Spleen (tissue), 11 donors: ENCODE measurements around the gene RBM4. TPM values are rescaled to one million over a fixed set of nuclear protein-coding genes. Genes with fewer than 3 reads are reported as not detected.

Experiments used
- DNase-seq: peaks from one replicate; pipeline ENCODE4 v3.0.0-alpha.2; 2020
- H3K27ac ChIP-seq, 8 donors: fragments of 200-600 bp; sonication (generic) in 7 of 8; 1 replicate in 4 of 8; 2 replicates in 4 of 8; pipeline versions ENCODE4 v1.5.0 to v1.8.0; 2016 to 2021; ENCODE audit warnings: inconsistent platforms in 4 of 8, mild to moderate bottlenecking in 4 of 8, moderate library complexity in 1 of 8
- H3K27me3 ChIP-seq, 7 donors: fragments of 200-600 bp; sonication (generic) in 6 of 7; replicated peaks in 1 of 7; 1 replicate in 4 of 7; 2 replicates in 3 of 7; pipeline versions ENCODE4 v1.5.0 to v1.8.0; 2016 to 2021; ENCODE audit warnings: inconsistent platforms in 3 of 7, mild to moderate bottlenecking in 1 of 7
- H3K36me3 ChIP-seq, 6 donors: fragments of 200-600 bp; sonication (generic) in 5 of 6; 1 replicate in 4 of 6; 2 replicates in 2 of 6; pipeline versions ENCODE4 v1.5.0 to v1.8.0; 2016 to 2021; ENCODE audit warnings: inconsistent platforms in 2 of 6
- H3K4me1 ChIP-seq, 6 donors: fragments of 200-600 bp; sonication (generic) in 5 of 6; 1 replicate in 3 of 6; 2 replicates in 3 of 6; pipeline versions ENCODE4 v1.5.0 to v1.8.0; 2016 to 2021; ENCODE audit warnings: inconsistent platforms in 3 of 6
- H3K4me3 ChIP-seq, 8 donors: fragments of 200-600 bp; sonication (generic) in 7 of 8; 1 replicate in 4 of 8; 2 replicates in 4 of 8; pipeline versions ENCODE4 v1.5.0 to v1.8.0; 2016 to 2021; ENCODE audit warnings: inconsistent platforms in 4 of 8, mild to moderate bottlenecking in 4 of 8, moderate library complexity in 2 of 8
- H3K9me3 ChIP-seq, 8 donors: fragments of 200-600 bp; sonication (generic) in 7 of 8; 1 replicate in 4 of 8; 2 replicates in 4 of 8; pipeline versions ENCODE4 v1.5.0 to v1.8.0; 2016 to 2021; ENCODE audit warnings: inconsistent platforms in 4 of 8
- POLR2A ChIP-seq, 3 donors: fragments of 450-650 bp; IDR thresholded peaks; one replicate each; pipeline ENCODE4 v1.5.1; 2017; ENCODE audit warnings: antibody characterized with exemption in 3 of 3, mild to moderate bottlenecking in 1 of 3
- POLR2AphosphoS5 ChIP-seq, 3 donors: sonication (generic); formaldehyde crosslinking; IDR thresholded peaks; one replicate each; pipeline ENCODE4 v1.5.1; 2017; ENCODE audit warnings: antibody characterized with exemption in 3 of 3
- WGBS, 5 donors: extraction: QIAGEN DNeasy Blood & Tissue Kit in 3 of 5; methylation state at CpG; one replicate each; pipeline versions ENCODE4 v1.1.5 to v1.1.7; 2013 to 2018; 5-methylcytosine and 5-hydroxymethylcytosine counted together
- intact Hi-C: fragments of 100-400 bp; cut with DNase I; formaldehyde crosslinking; loops from one replicate; pipeline ENCODE4 v1.15.0; 2023; ENCODE audit warnings: low total_unique reads
- polyA plus RNA-seq, 3 donors: library from polyadenylated mRNA; stranded (reverse); fragments of 200-250 nt; gene quantifications; one replicate each; pipeline ENCODE4 v1.2.1, GENCODE V29; 2013
- total RNA-seq, 7 donors: library from RNA; depleted of rRNA in 3 of 7; stranded (reverse); fragments of >200 nt in 3 of 7; fragmentation: NEBNext Ultra II Directional in 4 of 7; extraction: Animal tissue kit (Norgen Biotek cat#: 25700) in 4 of 7; gene quantifications; one replicate each; pipeline versions ENCODE4 v1.1.0 to v1.2.1, GENCODE V29; 2016 to 2021
- TF ChIP-seq, protein P1 (sequence below), 11 experiments: fragments of 200-600 bp in 7 of 11; fragments of 450-650 bp in 4 of 11; sonication (generic) in 4 of 11; IDR thresholded peaks in 8 of 11; conservative IDR thresholded peaks in 3 of 11; 1 replicate in 7 of 11; 2 replicates in 4 of 11; pipeline versions ENCODE4 v1.4.0 to v1.8.0; 2016 to 2021; ENCODE audit warnings: antibody characterized with exemption in 11 of 11, inconsistent platforms in 4 of 11, mild to moderate bottlenecking in 1 of 11
- donor health status: healthy with polysubstance abuse.
- donor health status: DM: no; HTN: no; CAD: no; lungs with moderate emphysema.
- donor health status: DM: no; HTN: no; CAD: no.
- donor health status: Bipolar disorder and iron deficiency.
- donor health status: healthy.
- donor health status: DM: no; HTN: no; CAD: no.
- donor health status: DM: yes; HTN: yes; CAD: no.

RBM4 gene
- total and polyA plus RNA-seq, 10 donors: 70.1 to 139 (median 126) TPM

- DNase-seq: peak; percentile 20
- Histone ChIP-seq H3K4me3 (no peak overlapping the region), H3K27ac (no peak overlapping the region), H3K4me1 (peaks cover 0 to 15% (median under 1%) of the 10 kb centered on the region in 6 donors), H3K36me3 (no peaks in the 10 kb centered on the region), H3K27me3 (no peaks in the 10 kb centered on the region), H3K9me3 (no peaks in the 10 kb centered on the region)
- intact Hi-C loops: no loop called here
- WGBS, 5 donors: 78 to 90% (median 81%) methylated on average over 8 of the region's 8 CpGs
- TF ChIP-seq, protein P1, sequence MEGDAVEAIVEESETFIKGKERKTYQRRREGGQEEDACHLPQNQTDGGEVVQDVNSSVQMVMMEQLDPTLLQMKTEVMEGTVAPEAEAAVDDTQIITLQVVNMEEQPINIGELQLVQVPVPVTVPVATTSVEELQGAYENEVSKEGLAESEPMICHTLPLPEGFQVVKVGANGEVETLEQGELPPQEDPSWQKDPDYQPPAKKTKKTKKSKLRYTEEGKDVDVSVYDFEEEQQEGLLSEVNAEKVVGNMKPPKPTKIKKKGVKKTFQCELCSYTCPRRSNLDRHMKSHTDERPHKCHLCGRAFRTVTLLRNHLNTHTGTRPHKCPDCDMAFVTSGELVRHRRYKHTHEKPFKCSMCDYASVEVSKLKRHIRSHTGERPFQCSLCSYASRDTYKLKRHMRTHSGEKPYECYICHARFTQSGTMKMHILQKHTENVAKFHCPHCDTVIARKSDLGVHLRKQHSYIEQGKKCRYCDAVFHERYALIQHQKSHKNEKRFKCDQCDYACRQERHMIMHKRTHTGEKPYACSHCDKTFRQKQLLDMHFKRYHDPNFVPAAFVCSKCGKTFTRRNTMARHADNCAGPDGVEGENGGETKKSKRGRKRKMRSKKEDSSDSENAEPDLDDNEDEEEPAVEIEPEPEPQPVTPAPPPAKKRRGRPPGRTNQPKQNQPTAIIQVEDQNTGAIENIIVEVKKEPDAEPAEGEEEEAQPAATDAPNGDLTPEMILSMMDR (IDR thresholded peaks at IDR 0.05 in 8 of 11, conservative IDR thresholded peaks at IDR 0.05 in 3 of 11): no peak
- TF ChIP-seq POLR2AphosphoS5 (IDR thresholded peaks at IDR 0.05) (no peak), POLR2A (IDR thresholded peaks at IDR 0.05) (no peak)
Observed at GRCh38 chr11:66683877-66684276, 45.4 kb downstream of the RBM4 start.

DNA sequence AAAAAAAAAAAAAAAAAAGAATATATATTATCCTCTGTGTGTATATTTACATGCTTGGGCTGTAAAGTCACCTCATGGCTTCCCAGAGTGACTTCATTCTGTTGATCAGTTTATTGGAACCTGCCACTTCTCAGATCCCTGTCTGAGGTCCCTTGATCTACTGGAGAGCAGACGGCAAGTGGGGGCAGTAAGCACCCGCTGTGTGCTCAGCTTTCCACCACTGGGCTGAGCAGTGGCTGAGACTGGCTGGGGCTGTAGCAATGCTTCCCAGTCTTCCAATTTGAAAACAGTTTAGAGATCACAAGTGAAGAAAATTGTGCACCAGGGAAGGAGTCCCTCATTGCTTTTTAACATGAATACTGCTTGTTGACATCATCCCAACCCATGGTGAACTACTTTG is 46.1 kb downstream of the RBM4 start:
- TF ChIP-seq POLR2A (IDR thresholded peaks at IDR 0.05) (no peak), POLR2AphosphoS5 (IDR thresholded peaks at IDR 0.05) (no peak)
- TF ChIP-seq, protein P1 (IDR thresholded peaks at IDR 0.05 in 8 of 11, conservative IDR thresholded peaks at IDR 0.05 in 3 of 11): no peak
- no peak overlapping the region for H3K27ac ChIP-seq
- H3K4me1 ChIP-seq: peaks cover 0 to 15% (median 0%) of the 10 kb centered on the region in 6 donors
- DNase-seq: no peak
- H3K36me3 ChIP-seq: no peaks in the 10 kb centered on the region
- intact Hi-C loops: no loop called here
- H3K27me3 ChIP-seq: no peaks in the 10 kb centered on the region
- no peaks in the 10 kb centered on the region for H3K9me3 ChIP-seq
- H3K4me3 ChIP-seq: no peak overlapping the region
- WGBS, 5 donors: 89 to 97% (median 91%) methylated on average over 2 of the region's 2 CpGs

GRCh38 chr11:66685276-66686099 is 47.0 kb downstream of the RBM4 start:
- Histone ChIP-seq H3K4me3 (no peak overlapping the region), H3K27ac (peak overlapping the region in 2 of 8 donors; percentile 9 to 44), H3K27me3 (no peaks in the 10 kb centered on the region), H3K36me3 (no peaks in the 10 kb centered on the region), H3K4me1 (peaks cover 0 to 15% (median 0%) of the 10 kb centered on the region in 6 donors), H3K9me3 (no peaks in the 10 kb centered on the region)
- WGBS, 5 donors: 68 to 81% (median 77%) methylated on average over 27 of the region's 27 CpGs
- peak; percentile 71 for DNase-seq
- peak in 1 of 3 donors; percentile 41 for TF ChIP-seq POLR2AphosphoS5 (IDR thresholded peaks at IDR 0.05)
- TF ChIP-seq, protein P1 (IDR thresholded peaks at IDR 0.05 in 8 of 11, conservative IDR thresholded peaks at IDR 0.05 in 3 of 11): no peak
- TF ChIP-seq POLR2A (IDR thresholded peaks at IDR 0.05): no peak
- intact Hi-C loops: no loop called here

DNA sequence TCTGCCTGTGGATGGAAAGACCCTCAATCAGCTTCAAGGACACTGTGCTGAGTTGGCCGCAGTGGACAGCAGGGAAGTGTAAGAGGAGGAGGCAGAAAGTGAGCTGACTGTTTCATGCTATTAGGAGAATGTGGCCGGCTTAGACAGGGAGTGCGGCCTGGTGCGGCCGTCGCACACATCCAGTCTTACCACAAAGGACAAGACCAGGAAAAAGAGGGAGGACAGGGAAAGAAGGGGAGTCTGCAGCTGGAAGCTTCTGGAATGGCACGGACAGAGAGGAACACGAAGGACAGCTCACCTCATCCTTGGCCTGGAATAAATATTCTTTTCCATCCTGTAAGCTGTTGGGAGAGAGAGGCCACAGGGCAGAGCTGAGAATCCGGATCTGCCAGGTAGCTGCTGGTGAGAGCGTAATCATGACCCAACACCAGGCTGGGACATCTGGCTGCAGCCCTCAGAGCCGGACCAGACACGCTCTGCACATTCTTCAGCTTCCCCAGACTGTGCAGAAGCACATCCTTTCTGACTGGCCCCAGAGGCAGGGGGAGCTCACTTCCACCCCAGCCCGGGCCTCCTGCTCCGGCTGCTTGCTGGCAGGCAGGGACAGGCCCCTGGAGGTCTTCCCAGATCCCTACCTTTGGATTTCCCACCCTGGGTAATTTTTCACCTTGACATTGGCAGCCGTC is 47.7 kb downstream of the RBM4 start:
- Histone ChIP-seq H3K9me3 (no peaks in the 10 kb centered on the region), H3K27me3 (no peaks in the 10 kb centered on the region), H3K4me1 (peaks cover 0 to 15% (median 0%) of the 10 kb centered on the region in 6 donors), H3K36me3 (no peaks in the 10 kb centered on the region), H3K27ac (peak overlapping the region in 2 of 8 donors; percentile 9 to 44), H3K4me3 (no peak overlapping the region)
- WGBS, 5 donors: 78 to 89% (median 82%) methylated on average over 15 of the region's 15 CpGs
- DNase-seq: peak; percentile 36
- TF ChIP-seq, protein P1 (IDR thresholded peaks at IDR 0.05 in 8 of 11, conservative IDR thresholded peaks at IDR 0.05 in 3 of 11): no peak
- TF ChIP-seq POLR2A (IDR thresholded peaks at IDR 0.05): no peak
- TF ChIP-seq POLR2AphosphoS5 (IDR thresholded peaks at IDR 0.05): no peak
- intact Hi-C loops: no loop called here
